GM12892 (cell line): Measurements from ENCODE around the gene RAB31.

ENCODE experiments used
- POLR2A ChIP-seq: IDR thresholded peaks from 2 replicates; pipeline ENCODE4 v1.6.1; 2011; ENCODE audit warnings: low read depth, low read length, control low read depth
- POLR2AphosphoS5 ChIP-seq: IDR thresholded peaks from 2 replicates; pipeline ENCODE4 v1.6.1; 2011; ENCODE audit warnings: low read depth, low read length, control low read depth
- TAF1 ChIP-seq: IDR thresholded peaks from 2 replicates; pipeline ENCODE4 v1.6.1; 2011; ENCODE audit warnings: low read depth, mild to moderate bottlenecking, control low read depth, low read length, borderline replicate concordance

- no peak for TF ChIP-seq POLR2A
- TF ChIP-seq TAF1 = no peak
- no peak for TF ChIP-seq POLR2AphosphoS5
These were observed 134.3 kb downstream of the RAB31 start for GRCh38 chr18:9842448-9842847.
